ENCODE measurements around the gene EPHA4.

The EPHA4 gene

GRCh38 chr2:221500501-221501209 is 71.4 kb downstream of the EPHA4 start:
- in situ Hi-C loops (cut with MboI; ENCODE audit: low sequenced_read_pairs, unreplicated experiment) = no loop called here
- no peak for TF ChIP-seq CTCF (IDR thresholded peaks at IDR 0.05; ENCODE audit: borderline replicate concordance, control extremely low read depth, extremely low read depth, insufficient read depth, missing control alignments)
- no peak for DNase-seq (ENCODE audit: low spot score)

- TF ChIP-seq CTCF (IDR thresholded peaks at IDR 0.05; ENCODE audit: borderline replicate concordance, control extremely low read depth, extremely low read depth, insufficient read depth, missing control alignments) = no peak
- no peak for DNase-seq (ENCODE audit: low spot score)
- in situ Hi-C loops (cut with MboI; ENCODE audit: low sequenced_read_pairs, unreplicated experiment) = no loop called here
Measured at GRCh38 chr2:221495731-221496130, 76.4 kb downstream of the EPHA4 start.

GRCh38 chr2:221494556-221494955 is 77.5 kb downstream of the EPHA4 start:
- TF ChIP-seq CTCF (IDR thresholded peaks at IDR 0.05; ENCODE audit: borderline replicate concordance, control extremely low read depth, extremely low read depth, insufficient read depth, missing control alignments) = no peak
- no peak for DNase-seq (ENCODE audit: low spot score)
- in situ Hi-C loops (cut with MboI; ENCODE audit: low sequenced_read_pairs, unreplicated experiment) = no loop called here

- in situ Hi-C loops (cut with MboI; ENCODE audit: low sequenced_read_pairs, unreplicated experiment) = no loop called here
- no peak for DNase-seq (ENCODE audit: low spot score)
- no peak for TF ChIP-seq CTCF (IDR thresholded peaks at IDR 0.05; ENCODE audit: borderline replicate concordance, control extremely low read depth, extremely low read depth, insufficient read depth, missing control alignments)
Measured at GRCh38 chr2:221493391-221493790, 78.7 kb downstream of the EPHA4 start.

GRCh38 chr2:221492636-221493035 is 79.5 kb downstream of the EPHA4 start:
- in situ Hi-C loops (cut with MboI; ENCODE audit: low sequenced_read_pairs, unreplicated experiment) = no loop called here
- no peak for DNase-seq (ENCODE audit: low spot score)
- TF ChIP-seq CTCF (IDR thresholded peaks at IDR 0.05; ENCODE audit: borderline replicate concordance, control extremely low read depth, extremely low read depth, insufficient read depth, missing control alignments) = no peak

GRCh38 chr2:221490506-221491060 is 81.5 kb downstream of the EPHA4 start:
- TF ChIP-seq CTCF (IDR thresholded peaks at IDR 0.05; ENCODE audit: borderline replicate concordance, control extremely low read depth, extremely low read depth, insufficient read depth, missing control alignments) = no peak
- DNase-seq (ENCODE audit: low spot score) = no peak
- in situ Hi-C loops (cut with MboI; ENCODE audit: low sequenced_read_pairs, unreplicated experiment) = no loop called here
